IMR-90 (cell line): ENCODE measurements around the gene NXPE4.
"Not testable (repeated sequence)": the region's sequence is repeated elsewhere in the genome, so short reads cannot be mapped to it uniquely, and the experiment has no call there.

Experiments
- MXI1 ChIP-seq: IDR thresholded peaks from 2 replicates; pipeline ENCODE4 v1.6.1; 2012; ENCODE audit warnings: low read depth, mild to moderate bottlenecking, low read length, moderate library complexity, borderline replicate concordance
- NFE2L2 ChIP-seq: fragments of 150-350 bp; IDR thresholded peaks from 2 replicates; pipeline ENCODE4 v1.6.1; 2016; ENCODE audit warnings: low read depth, mild to moderate bottlenecking, low read length
- POLR2A ChIP-seq: IDR thresholded peaks from 2 replicates; pipeline ENCODE4 v1.6.1; 2012; ENCODE audit warnings: mild to moderate bottlenecking, low read depth, low read length
- RAD21 ChIP-seq: IDR thresholded peaks from 2 replicates; pipeline ENCODE4 v1.6.1; 2012; ENCODE audit warnings: low read length, improper control_type of control experiment
- RCOR1 ChIP-seq: IDR thresholded peaks from 2 replicates; pipeline ENCODE4 v1.6.1; 2012; ENCODE audit warnings: mild to moderate bottlenecking, low read length, improper control_type of control experiment; ENCODE audit not compliant: insufficient replicate concordance
- TF ChIP-seq, protein P1 (sequence below): conservative IDR thresholded peaks from 2 replicates; pipeline ENCODE4 v1.5.1; 2012; ENCODE audit warnings: mild to moderate bottlenecking, low read depth, low read length, improper control_type of control experiment
- TF ChIP-seq, protein P2 (sequence below): fragments of 150-350 bp; IDR thresholded peaks from 2 replicates; pipeline ENCODE4 v1.6.1; 2017; ENCODE audit warnings: mild to moderate bottlenecking, antibody characterized with exemption, low read length, low read depth

DNA sequence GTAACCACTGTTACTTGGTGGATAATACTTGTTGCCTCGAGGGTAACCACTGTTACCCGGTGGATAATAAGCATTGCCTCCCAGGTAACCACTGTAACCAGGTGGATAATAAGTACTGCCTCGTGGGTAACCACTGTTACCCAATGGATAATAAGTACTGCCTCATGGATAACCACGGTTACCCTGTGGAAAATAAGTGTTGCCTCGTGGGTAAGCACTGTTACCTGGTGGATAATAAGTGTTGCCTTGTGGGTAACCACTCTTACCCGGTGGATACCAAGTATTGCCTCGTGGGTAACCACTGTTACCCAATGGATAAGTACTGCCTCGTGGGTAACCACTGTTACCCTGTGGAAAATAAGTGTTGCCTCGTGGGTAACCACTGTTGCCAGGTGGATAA is 13.0 kb upstream of the NXPE4 start:
- not testable (repeated sequence) for TF ChIP-seq POLR2A, NFE2L2, RCOR1, MXI1, RAD21
- TF ChIP-seq, protein P1, sequence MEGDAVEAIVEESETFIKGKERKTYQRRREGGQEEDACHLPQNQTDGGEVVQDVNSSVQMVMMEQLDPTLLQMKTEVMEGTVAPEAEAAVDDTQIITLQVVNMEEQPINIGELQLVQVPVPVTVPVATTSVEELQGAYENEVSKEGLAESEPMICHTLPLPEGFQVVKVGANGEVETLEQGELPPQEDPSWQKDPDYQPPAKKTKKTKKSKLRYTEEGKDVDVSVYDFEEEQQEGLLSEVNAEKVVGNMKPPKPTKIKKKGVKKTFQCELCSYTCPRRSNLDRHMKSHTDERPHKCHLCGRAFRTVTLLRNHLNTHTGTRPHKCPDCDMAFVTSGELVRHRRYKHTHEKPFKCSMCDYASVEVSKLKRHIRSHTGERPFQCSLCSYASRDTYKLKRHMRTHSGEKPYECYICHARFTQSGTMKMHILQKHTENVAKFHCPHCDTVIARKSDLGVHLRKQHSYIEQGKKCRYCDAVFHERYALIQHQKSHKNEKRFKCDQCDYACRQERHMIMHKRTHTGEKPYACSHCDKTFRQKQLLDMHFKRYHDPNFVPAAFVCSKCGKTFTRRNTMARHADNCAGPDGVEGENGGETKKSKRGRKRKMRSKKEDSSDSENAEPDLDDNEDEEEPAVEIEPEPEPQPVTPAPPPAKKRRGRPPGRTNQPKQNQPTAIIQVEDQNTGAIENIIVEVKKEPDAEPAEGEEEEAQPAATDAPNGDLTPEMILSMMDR: not testable (repeated sequence)
- TF ChIP-seq, protein P2, sequence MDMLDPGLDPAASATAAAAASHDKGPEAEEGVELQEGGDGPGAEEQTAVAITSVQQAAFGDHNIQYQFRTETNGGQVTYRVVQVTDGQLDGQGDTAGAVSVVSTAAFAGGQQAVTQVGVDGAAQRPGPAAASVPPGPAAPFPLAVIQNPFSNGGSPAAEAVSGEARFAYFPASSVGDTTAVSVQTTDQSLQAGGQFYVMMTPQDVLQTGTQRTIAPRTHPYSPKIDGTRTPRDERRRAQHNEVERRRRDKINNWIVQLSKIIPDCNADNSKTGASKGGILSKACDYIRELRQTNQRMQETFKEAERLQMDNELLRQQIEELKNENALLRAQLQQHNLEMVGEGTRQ: not testable (repeated sequence)
